Activated naive CD4-positive, alpha-beta T cell treated with anti-CD3 and anti-CD28 coated beads, Interleukin-2, amount 10 ng/mL, durations not matched to agents 7 days and 5 days (primary cell): ENCODE measurements around the gene BNC2.

Experiments
- CTCF ChIA-PET: fragments of 350-600 bp; sonication (Branson Sonifier 250); formaldehyde crosslinking; loops from one replicate; lab custom pipeline; 2021; ENCODE audit warnings: antibody characterized with exemption; lab: Charles Lee
- DNase-seq: peaks from one replicate; pipeline ENCODE4 v3.0.0-alpha.2; 2020
- H3K27ac Mint-ChIP-seq: one replicate; pipeline ENCODE4 v1.8.0; 2021; ENCODE audit warnings: mild to moderate bottlenecking, moderate library complexity, mixed read lengths
- H3K27me3 Mint-ChIP-seq: one replicate; pipeline ENCODE4 v1.8.0; 2021; ENCODE audit warnings: mild to moderate bottlenecking, mixed read lengths
- H3K36me3 Mint-ChIP-seq: one replicate; pipeline ENCODE4 v1.8.0; 2021; ENCODE audit warnings: mixed read lengths
- H3K4me1 Mint-ChIP-seq: one replicate; pipeline ENCODE4 v1.8.0; 2021; ENCODE audit warnings: mixed read lengths
- H3K4me3 Mint-ChIP-seq: one replicate; pipeline ENCODE4 v1.8.0; 2021; ENCODE audit warnings: mild to moderate bottlenecking, moderate library complexity, mixed read lengths
- H3K9me3 Mint-ChIP-seq: one replicate; pipeline ENCODE4 v1.8.0; 2021; ENCODE audit warnings: mixed read lengths

BNC2 gene

GRCh38 chr9:16732546-16732945 lies 137.9 kb downstream of the BNC2 start:
- Mint-ChIP-seq H3K4me3 (no peak overlapping the region), H3K9me3 (peaks cover 1% of the 10 kb centered on the region), H3K27ac (no peak overlapping the region), H3K27me3 (peaks cover 9% of the 10 kb centered on the region), H3K36me3 (no peaks in the 10 kb centered on the region), H3K4me1 (no peaks in the 10 kb centered on the region)
- no peak for DNase-seq
- CTCF ChIA-PET = no interaction called here

DNA sequence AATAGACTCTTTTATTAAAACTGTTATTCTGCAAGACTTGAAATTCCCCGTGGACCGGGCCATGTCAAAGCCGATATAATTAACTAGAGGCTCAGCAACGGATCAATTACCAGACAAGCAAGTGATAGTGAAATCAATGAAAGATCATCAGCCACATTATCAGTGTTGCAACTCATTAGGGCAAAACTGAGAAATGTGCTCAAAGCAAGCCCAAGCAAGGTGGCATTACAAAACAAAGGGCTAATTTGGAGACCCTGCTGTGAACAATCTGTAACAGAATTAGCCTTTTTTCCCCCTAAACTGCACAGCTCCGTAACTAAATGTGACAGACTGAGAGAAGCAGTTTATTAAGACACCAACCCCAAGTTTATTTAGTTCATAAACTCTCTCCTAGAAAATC lies 140.3 kb downstream of the BNC2 start:
- CTCF ChIA-PET = no interaction called here
- Mint-ChIP-seq H3K9me3 (no peaks in the 10 kb centered on the region), H3K27ac (no peak overlapping the region), H3K4me3 (no peak overlapping the region), H3K4me1 (no peaks in the 10 kb centered on the region), H3K27me3 (peaks cover 25% of the 10 kb centered on the region), H3K36me3 (no peaks in the 10 kb centered on the region)
- no peak for DNase-seq

DNA sequence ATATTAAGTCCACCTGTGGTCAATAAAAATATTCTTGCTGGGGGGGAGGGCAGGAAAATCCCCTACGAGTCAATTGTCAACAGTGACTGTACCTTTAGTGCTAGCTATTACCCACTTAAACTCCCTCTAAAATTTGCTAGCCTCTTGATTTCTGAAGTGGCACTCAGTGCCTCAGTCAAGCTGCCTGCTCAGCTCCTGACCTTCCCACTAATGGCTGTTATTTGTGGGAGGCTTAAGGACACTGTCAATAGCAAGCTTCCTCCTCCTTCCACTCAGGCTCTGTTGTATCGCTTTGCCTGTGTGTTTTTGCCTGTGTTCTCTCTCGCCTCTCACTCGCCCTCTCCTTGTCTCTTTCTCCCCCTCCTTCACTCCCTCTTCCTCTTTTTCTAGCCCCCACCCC lies 140.8 kb downstream of the BNC2 start:
- CTCF ChIA-PET = no interaction called here
- no peaks in the 10 kb centered on the region for H3K9me3 Mint-ChIP-seq
- no peaks in the 10 kb centered on the region for H3K36me3 Mint-ChIP-seq
- peaks cover 25% of the 10 kb centered on the region for H3K27me3 Mint-ChIP-seq
- H3K4me1 Mint-ChIP-seq = no peaks in the 10 kb centered on the region
- no peak overlapping the region for H3K27ac Mint-ChIP-seq
- H3K4me3 Mint-ChIP-seq = no peak overlapping the region
- DNase-seq = no peak

GRCh38 chr9:16728137-16728508 lies 142.3 kb downstream of the BNC2 start:
- Mint-ChIP-seq H3K27ac (no peak overlapping the region), H3K9me3 (no peaks in the 10 kb centered on the region), H3K4me1 (no peaks in the 10 kb centered on the region), H3K36me3 (no peaks in the 10 kb centered on the region), H3K4me3 (no peak overlapping the region), H3K27me3 (peaks cover 25% of the 10 kb centered on the region)
- CTCF ChIA-PET = no interaction called here
- DNase-seq = no peak

DNA sequence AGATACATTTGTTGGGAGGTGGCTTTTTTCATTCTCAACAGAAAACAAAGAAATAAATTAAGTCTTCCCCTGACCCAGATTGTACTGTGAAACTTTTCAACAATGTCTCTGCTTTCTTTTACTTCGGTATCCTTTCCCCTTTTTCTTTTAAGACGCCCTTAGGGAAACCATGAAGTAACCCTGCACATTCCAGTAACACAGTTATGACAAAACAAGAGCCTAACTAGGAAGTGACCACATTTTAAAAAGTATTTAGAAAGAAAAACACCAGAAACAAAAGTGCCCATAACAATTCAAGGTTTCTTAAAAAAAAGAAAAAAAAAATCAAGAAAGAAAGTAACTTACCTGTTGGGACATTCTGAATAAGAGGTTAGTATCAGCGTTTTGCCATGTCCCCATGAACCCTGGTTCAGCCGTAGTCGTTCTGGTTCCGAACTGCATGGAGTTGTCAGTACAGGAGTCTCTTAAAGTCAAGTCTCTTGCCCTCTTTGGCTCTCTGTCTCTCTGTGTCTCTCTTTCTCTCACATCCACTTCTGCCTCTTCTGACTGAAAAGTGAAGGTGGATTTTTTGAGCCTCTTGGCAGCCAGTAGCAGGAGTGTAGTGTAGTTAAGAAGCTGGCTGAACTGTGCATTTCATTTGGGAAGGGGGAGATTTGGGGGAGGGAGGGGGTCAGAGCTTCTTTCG lies 142.9 kb downstream of the BNC2 start:
- CTCF ChIA-PET = no interaction called here
- Mint-ChIP-seq H3K36me3 (no peaks in the 10 kb centered on the region), H3K27ac (no peak overlapping the region), H3K27me3 (peaks cover 25% of the 10 kb centered on the region), H3K9me3 (no peaks in the 10 kb centered on the region), H3K4me1 (no peaks in the 10 kb centered on the region), H3K4me3 (no peak overlapping the region)
- DNase-seq = no peak

- Mint-ChIP-seq H3K4me3 (no peak overlapping the region), H3K27ac (no peak overlapping the region), H3K4me1 (no peaks in the 10 kb centered on the region), H3K9me3 (no peaks in the 10 kb centered on the region), H3K36me3 (no peaks in the 10 kb centered on the region), H3K27me3 (peaks cover 25% of the 10 kb centered on the region)
- CTCF ChIA-PET = no interaction called here
- no peak for DNase-seq
Observed at GRCh38 chr9:16726718-16727451, 143.6 kb downstream of the BNC2 start.

DNA sequence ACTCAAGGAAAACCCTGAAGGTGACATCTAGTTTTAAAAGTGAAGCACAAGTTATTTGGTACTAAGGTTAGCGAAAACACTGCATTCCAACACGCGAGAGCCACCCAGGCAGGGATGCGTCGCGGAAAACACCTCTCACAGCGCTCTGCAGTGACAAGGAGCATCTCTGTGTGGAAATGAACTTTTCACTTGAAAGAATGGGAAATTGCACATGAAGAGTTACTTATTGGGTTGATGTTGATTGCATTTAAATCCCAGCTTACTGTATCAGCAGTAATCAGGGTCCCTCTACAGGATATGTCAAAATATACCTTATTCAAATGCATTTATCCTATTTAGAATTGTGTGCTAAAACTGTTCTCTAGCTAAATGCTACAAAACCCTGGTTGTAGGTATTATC lies 144.4 kb downstream of the BNC2 start:
- Mint-ChIP-seq H3K4me3 (no peak overlapping the region), H3K4me1 (no peaks in the 10 kb centered on the region), H3K27ac (no peak overlapping the region), H3K36me3 (no peaks in the 10 kb centered on the region), H3K27me3 (peaks cover 25% of the 10 kb centered on the region), H3K9me3 (no peaks in the 10 kb centered on the region)
- CTCF ChIA-PET = no interaction called here
- DNase-seq = no peak

DNA sequence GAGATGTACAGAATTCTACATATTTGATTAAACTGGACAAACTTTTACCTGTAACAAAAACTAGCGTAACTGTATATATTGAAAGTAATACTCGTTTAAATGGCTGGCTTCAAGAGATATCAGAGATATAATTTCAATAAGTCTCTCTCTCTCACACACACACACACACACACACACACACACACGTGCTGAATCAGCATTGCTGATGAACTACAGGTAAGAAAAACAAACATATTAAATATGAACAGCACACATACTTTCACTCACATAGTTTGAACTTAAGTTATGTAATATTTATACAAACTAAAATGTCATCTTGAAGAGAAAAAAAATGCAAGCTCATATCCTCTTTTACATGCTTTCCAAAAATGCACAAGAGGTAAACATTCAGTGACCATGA lies 145.4 kb downstream of the BNC2 start:
- Mint-ChIP-seq H3K4me1 (no peaks in the 10 kb centered on the region), H3K4me3 (no peak overlapping the region), H3K36me3 (no peaks in the 10 kb centered on the region), H3K27me3 (peaks cover 25% of the 10 kb centered on the region), H3K27ac (no peak overlapping the region), H3K9me3 (no peaks in the 10 kb centered on the region)
- DNase-seq = no peak
- CTCF ChIA-PET = no interaction called here

- no peaks in the 10 kb centered on the region for H3K9me3 Mint-ChIP-seq
- H3K36me3 Mint-ChIP-seq = no peaks in the 10 kb centered on the region
- peaks cover 11% of the 10 kb centered on the region for H3K27me3 Mint-ChIP-seq
- CTCF ChIA-PET = no interaction called here
- H3K27ac Mint-ChIP-seq = no peak overlapping the region
- no peaks in the 10 kb centered on the region for H3K4me1 Mint-ChIP-seq
- no peak overlapping the region for H3K4me3 Mint-ChIP-seq
- no peak for DNase-seq
Observed at GRCh38 chr9:16721972-16722371, 148.5 kb downstream of the BNC2 start.

DNA sequence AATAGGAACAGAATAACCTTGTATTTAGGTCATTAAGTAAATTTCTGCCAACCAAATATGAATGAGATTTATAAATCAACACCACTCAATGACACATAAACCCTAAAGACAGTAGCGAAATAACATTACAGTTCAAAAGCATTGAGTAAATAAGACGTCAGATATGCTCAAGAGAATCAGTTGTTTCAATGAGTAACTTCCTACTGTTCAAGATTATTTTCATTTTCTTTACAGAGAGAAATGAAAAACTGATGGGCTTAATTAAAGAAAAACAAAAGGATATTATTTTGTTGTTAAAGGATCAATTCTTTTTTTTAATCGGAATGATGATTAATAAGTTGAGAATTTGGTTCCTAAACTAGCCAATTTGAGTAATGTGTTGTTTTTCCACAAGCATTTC lies 150.1 kb downstream of the BNC2 start:
- Mint-ChIP-seq H3K27me3 (no peaks in the 10 kb centered on the region), H3K4me1 (no peaks in the 10 kb centered on the region), H3K4me3 (no peak overlapping the region), H3K36me3 (no peaks in the 10 kb centered on the region), H3K27ac (no peak overlapping the region), H3K9me3 (no peaks in the 10 kb centered on the region)
- CTCF ChIA-PET = no interaction called here
- DNase-seq = no peak

DNA sequence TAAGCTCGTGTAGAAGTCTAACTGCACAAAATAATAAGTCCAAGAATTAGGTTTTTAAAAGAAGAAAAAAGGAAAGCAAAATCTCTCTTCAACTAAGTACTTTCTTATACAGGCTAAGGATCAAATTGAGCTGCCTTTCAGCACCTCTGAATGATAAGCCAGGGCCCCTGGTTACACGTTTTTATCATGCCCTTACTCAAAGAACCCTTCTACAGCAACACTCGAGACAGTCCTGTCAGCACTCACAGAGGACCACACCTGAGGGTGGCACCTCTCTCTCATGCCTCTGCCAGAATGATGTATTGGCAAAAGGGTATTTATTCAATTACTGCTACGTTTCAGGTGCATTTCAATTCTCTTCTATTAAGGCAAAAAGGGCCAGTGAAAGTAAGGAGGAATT lies 150.5 kb downstream of the BNC2 start:
- no peaks in the 10 kb centered on the region for H3K9me3 Mint-ChIP-seq
- no peaks in the 10 kb centered on the region for H3K36me3 Mint-ChIP-seq
- CTCF ChIA-PET = interaction anchor here (0.9 kb wide), 1 partner anchor 15 kb away, joined by 3 read pairs; no protein-coding TSS in a partner anchor
- no peak overlapping the region for H3K27ac Mint-ChIP-seq
- no peaks in the 10 kb centered on the region for H3K27me3 Mint-ChIP-seq
- no peak for DNase-seq
- no peak overlapping the region for H3K4me3 Mint-ChIP-seq
- no peaks in the 10 kb centered on the region for H3K4me1 Mint-ChIP-seq

DNA sequence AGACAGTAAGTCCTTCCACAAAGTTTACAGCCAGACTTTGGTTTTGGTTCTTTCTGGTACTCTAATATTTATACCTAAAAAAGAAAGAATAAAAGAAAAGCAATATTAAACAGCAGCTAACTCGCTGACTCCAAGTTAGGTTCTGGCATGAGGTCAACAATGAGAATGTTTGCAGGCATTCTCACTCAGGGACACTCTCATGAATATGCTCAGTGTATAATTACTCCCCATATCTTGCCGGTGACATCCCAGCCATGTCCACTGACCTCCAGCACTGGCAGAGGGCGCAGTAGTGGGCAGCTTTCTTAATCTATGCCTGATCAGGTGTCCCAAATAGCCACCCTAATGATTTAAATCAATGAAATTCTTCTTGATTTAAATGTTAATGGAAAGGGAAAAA lies 151.5 kb downstream of the BNC2 start:
- H3K9me3 Mint-ChIP-seq = no peaks in the 10 kb centered on the region
- H3K27me3 Mint-ChIP-seq = no peaks in the 10 kb centered on the region
- no peaks in the 10 kb centered on the region for H3K4me1 Mint-ChIP-seq
- H3K36me3 Mint-ChIP-seq = no peaks in the 10 kb centered on the region
- no peak overlapping the region for H3K27ac Mint-ChIP-seq
- CTCF ChIA-PET = interaction anchor here (0.9 kb wide), 1 partner anchor 14 kb away, joined by 3 read pairs; no protein-coding TSS in a partner anchor
- no peak overlapping the region for H3K4me3 Mint-ChIP-seq
- DNase-seq = no peak

DNA sequence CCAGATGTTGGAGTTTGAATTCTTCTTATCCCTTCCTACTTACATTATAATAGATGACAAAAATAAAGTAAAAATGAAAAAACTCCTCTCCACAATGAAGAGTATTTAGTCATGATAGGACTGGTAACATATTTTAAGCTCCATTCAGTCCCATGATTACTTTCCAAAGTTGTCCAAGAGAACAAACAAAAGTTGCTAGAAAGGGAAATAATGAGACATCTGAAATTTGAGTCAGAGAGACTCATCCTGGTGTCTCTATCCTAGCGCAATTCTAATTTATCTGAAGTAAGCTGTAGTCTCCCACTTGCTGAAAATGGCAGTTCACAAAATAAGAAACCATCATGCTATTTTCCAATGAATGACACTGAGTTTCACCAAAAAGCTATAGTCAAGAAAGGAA lies 152.2 kb downstream of the BNC2 start:
- no peaks in the 10 kb centered on the region for H3K4me1 Mint-ChIP-seq
- DNase-seq = no peak
- H3K36me3 Mint-ChIP-seq = no peaks in the 10 kb centered on the region
- CTCF ChIA-PET = no interaction called here
- no peak overlapping the region for H3K27ac Mint-ChIP-seq
- H3K9me3 Mint-ChIP-seq = no peaks in the 10 kb centered on the region
- H3K27me3 Mint-ChIP-seq = no peaks in the 10 kb centered on the region
- no peak overlapping the region for H3K4me3 Mint-ChIP-seq

- Mint-ChIP-seq H3K4me3 (no peak overlapping the region), H3K27ac (no peak overlapping the region), H3K4me1 (no peaks in the 10 kb centered on the region), H3K27me3 (no peaks in the 10 kb centered on the region), H3K36me3 (no peaks in the 10 kb centered on the region), H3K9me3 (no peaks in the 10 kb centered on the region)
- CTCF ChIA-PET = no interaction called here
- no peak for DNase-seq
Observed at GRCh38 chr9:16716601-16717000, 153.9 kb downstream of the BNC2 start.

- H3K9me3 Mint-ChIP-seq = no peaks in the 10 kb centered on the region
- no peaks in the 10 kb centered on the region for H3K27me3 Mint-ChIP-seq
- no peak overlapping the region for H3K27ac Mint-ChIP-seq
- DNase-seq = no peak
- no peak overlapping the region for H3K4me3 Mint-ChIP-seq
- CTCF ChIA-PET = no interaction called here
- no peaks in the 10 kb centered on the region for H3K4me1 Mint-ChIP-seq
- H3K36me3 Mint-ChIP-seq = no peaks in the 10 kb centered on the region
Observed at GRCh38 chr9:16715404-16715803, 155.1 kb downstream of the BNC2 start.
